ENCODE results near the gene RALGAPA2.
A peak's percentile ranks its signal among the peaks of the same experiment; 100 is the strongest.

Gene RALGAPA2

GRCh38 chr20:20630551-20630950 lies 81.9 kb downstream of the RALGAPA2 start:
- DNase-seq (ENCODE audit: low spot score): no peak

GRCh38 chr20:20629556-20630188 lies 82.8 kb downstream of the RALGAPA2 start:
- no peak for DNase-seq (ENCODE audit: low spot score)

GRCh38 chr20:20628314-20628713 lies 84.1 kb downstream of the RALGAPA2 start:
- no peak for DNase-seq (ENCODE audit: low spot score)

DNA sequence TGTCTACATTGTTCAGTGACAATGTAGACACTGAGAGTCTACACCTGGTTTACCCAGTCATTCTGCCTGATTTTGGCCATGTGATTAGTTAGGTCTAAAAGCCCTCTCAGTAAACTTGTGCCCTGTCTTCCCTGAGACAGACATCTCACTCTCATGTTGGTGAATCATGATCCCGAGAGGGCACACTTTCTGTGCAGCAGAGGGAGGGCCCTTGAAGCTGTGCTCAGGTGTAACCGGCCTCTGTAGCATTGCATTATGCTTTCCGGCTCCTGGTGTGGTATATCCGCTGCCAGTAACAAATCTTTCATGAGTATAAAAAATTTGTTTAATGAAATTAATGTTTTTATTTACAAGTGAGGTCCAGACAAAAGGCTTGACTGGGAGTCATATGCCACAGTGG lies 85.0 kb downstream of the RALGAPA2 start:
- no peak for DNase-seq (ENCODE audit: low spot score)

DNA sequence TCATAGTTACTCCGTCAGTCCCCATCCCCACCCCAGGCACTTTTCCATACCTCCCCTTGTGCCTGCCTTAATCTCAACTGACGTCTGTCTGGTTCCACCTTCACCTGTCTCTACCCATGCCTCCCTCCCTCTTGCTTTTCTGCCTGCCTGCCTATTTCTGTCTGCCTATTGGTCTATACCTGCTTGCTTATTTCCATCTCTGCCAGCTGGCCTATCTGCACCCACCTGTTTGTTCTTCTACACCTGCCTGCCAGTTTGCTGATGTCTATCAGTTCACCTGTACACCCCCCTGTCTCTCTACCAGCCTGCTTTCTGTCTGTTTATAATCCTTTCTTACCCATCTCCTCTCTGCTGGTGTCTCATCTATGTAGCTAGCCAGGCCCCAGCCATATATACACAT lies 87.5 kb downstream of the RALGAPA2 start:
- no peak for DNase-seq (ENCODE audit: low spot score)

GRCh38 chr20:20621195-20621594 lies 91.2 kb downstream of the RALGAPA2 start:
- DNase-seq (ENCODE audit: low spot score): no peak

GRCh38 chr20:20614391-20614790 lies 98.1 kb downstream of the RALGAPA2 start:
- DNase-seq (ENCODE audit: low spot score): no peak

- DNase-seq (ENCODE audit: low spot score): no peak
Measured at GRCh38 chr20:20612251-20612650, 100.2 kb downstream of the RALGAPA2 start.

- no peak for DNase-seq (ENCODE audit: low spot score)
Measured at GRCh38 chr20:20611167-20611566, 101.3 kb downstream of the RALGAPA2 start.

GRCh38 chr20:20609522-20609921 lies 102.9 kb downstream of the RALGAPA2 start:
- no peak for DNase-seq (ENCODE audit: low spot score)

GRCh38 chr20:20608641-20609040 lies 103.8 kb downstream of the RALGAPA2 start:
- no peak for DNase-seq (ENCODE audit: low spot score)

DNA sequence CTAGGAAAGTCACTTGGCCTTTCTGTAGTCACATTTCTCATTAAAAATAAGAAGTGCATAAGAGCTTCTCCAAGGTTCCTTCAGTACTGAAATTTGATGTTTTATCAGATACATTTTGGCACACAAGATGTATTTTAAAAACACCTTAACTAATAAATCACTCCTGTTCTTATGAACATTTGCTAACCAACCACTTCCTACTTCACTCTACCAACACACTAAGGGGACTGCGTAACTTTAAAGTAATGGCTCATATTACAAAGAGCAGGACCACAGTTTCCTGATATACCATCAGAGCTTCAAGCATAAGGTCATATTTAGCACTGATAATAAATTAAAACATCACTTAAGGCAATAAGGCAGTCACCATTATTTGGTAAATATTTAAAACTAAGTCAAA lies 104.4 kb downstream of the RALGAPA2 start:
- DNase-seq (ENCODE audit: low spot score): no peak

GRCh38 chr20:20606881-20607280 lies 105.6 kb downstream of the RALGAPA2 start:
- DNase-seq (ENCODE audit: low spot score): no peak

DNA sequence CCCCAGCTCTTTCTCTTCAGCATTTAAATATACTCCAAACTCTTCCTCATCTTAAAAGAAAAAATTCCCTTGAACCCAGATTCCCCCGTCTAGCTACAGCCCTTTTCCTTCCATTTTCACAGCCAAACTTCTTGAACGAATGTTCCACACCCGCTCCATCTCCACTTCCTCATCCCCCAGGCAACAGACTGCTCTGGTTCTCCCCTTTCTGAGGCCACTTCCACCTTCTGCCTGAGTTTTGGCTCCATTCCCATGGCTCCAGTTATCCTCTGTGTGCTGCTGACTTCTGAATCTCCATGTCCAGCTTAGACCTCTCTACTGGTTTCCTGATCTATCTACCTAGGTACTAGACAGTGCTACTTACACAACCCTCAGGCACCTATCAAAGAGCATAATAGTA lies 106.4 kb downstream of the RALGAPA2 start:
- no peak for DNase-seq (ENCODE audit: low spot score)

GRCh38 chr20:20604907-20605306 lies 107.5 kb downstream of the RALGAPA2 start:
- DNase-seq (ENCODE audit: low spot score): no peak

DNA sequence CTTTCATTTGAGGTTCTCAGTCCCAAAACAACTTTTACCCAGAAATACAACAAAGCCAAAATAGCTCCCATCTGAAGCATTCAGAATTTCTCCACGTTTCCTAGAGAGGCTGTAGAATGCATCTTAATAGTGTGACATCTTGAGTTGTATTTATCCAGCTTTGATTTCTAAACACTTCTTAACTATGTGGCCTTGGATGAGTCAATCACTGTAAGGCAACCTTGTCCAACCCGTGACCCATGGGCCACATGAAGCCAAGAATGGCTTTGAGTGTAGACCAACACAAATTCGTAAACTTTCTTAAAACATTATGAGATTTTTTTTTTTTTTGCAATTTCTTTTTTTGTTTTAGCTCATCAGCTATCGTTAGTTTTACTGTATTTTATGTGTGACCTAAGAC lies 108.1 kb downstream of the RALGAPA2 start:
- no peak for DNase-seq (ENCODE audit: low spot score)

- DNase-seq (ENCODE audit: low spot score): peak; percentile 2
Measured at GRCh38 chr20:20603339-20603990, 109.0 kb downstream of the RALGAPA2 start.

- no peak for DNase-seq (ENCODE audit: low spot score)
Measured at GRCh38 chr20:20597966-20598365, 114.5 kb downstream of the RALGAPA2 start.

- peak; percentile 15 for DNase-seq (ENCODE audit: low spot score)
Measured at GRCh38 chr20:20594171-20594530, 118.3 kb downstream of the RALGAPA2 start.

GRCh38 chr20:20593447-20594170 lies 118.8 kb downstream of the RALGAPA2 start:
- peak; percentile 70 for DNase-seq (ENCODE audit: low spot score)

- DNase-seq (ENCODE audit: low spot score): no peak
Measured at GRCh38 chr20:20585146-20585545, 127.3 kb downstream of the RALGAPA2 start.

DNA sequence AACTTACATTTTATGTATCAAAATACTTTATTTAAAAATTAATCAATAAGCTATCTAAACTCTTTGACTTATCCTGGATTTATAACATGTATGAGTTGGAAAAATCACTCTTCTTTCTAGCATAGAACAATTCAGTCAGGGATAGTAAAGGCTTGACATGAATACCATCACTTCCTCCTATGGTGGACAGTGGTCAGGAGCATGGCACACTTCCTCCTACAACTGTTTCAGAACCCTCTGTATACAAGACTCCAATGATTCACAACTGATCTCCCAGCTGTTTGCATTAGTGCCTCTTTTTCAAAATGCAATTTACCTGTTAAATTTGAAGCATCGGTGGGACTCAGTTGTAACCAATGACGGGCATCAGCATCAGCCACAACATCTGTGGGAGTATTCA lies 129.7 kb downstream of the RALGAPA2 start:
- DNase-seq (ENCODE audit: low spot score): no peak

- DNase-seq (ENCODE audit: low spot score): no peak
Measured at GRCh38 chr20:20580139-20580538, 132.3 kb downstream of the RALGAPA2 start.

All from SK-N-DZ (cell line).